GM21529 (cell line): ENCODE measurements around the gene C1orf185.
"Not testable (repeated sequence)": the region's sequence is repeated elsewhere in the genome, so short reads cannot be mapped to it uniquely, and the experiment has no call there.

ENCODE experiments used
- ATAC-seq: cut with Tn5 transposase; IDR thresholded peaks from one replicate; pipeline ENCODE4 v1.9.1; 2021; ENCODE audit not compliant: unreplicated experiment

C1orf185 gene

GRCh38 chr1:51101976-51102375, at the start of gene C1orf185:
C1orf185 (plus strand) TSS chr1:51102228; CDS start chr1:51102234, 6 bp downstream.
- no peak for ATAC-seq

GRCh38 chr1:51058858-51059257, 43.2 kb upstream of the C1orf185 start:
- ATAC-seq = peak; percentile 66

DNA sequence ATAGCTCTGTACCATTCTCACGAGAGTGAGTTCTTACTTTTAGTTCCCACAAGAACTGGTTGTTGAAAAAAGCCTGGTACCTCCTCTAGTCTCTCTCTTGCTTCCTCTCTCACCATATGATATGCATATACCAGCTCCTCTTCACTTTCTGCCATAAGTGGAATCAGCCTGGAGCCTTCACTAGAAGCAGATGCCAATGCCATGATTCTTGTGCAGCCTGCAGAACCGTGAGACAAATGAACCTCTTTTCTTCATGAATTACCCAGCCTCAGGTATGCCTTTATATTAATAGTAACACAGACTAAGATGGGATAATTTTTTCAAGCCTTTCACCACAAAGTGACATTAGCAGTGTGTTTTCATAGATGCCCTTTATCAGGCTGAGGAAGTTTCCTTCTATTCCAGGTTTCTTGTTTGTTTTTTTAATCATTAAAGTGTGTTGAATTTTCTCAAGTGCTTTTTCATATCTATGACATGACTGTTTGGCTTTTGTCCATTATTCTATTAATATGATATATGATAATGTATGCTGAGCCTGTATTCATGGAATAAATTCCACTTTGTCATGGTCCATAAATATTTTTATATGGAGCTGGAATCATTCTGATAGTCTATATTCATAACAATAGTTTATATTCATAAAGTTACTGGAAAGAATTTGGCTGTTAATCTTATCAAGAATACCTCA, 40.7 kb upstream of the C1orf185 start:
- no peak for ATAC-seq

DNA sequence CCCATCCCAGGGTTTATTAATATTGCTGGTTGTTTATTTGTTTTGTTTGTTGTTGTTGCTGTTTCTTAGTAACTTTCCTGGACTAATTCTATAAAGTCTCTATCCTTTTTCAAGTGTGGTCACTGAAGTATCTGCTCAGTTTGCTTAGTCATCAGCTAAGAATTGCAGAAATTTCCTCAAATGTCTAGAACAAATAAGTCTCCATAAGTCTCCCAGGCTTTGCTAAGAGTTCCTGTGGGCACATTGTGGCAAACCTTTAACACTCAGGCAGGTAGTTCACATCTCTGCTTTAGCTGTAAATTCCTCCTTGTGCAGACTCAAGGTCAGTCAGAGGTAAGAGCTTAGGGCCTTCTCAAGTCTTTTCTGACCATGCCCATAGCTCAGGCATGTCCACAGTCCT, 38.9 kb upstream of the C1orf185 start:
- no peak for ATAC-seq

GRCh38 chr1:51070011-51070410, 32.0 kb upstream of the C1orf185 start:
- no peak for ATAC-seq

DNA sequence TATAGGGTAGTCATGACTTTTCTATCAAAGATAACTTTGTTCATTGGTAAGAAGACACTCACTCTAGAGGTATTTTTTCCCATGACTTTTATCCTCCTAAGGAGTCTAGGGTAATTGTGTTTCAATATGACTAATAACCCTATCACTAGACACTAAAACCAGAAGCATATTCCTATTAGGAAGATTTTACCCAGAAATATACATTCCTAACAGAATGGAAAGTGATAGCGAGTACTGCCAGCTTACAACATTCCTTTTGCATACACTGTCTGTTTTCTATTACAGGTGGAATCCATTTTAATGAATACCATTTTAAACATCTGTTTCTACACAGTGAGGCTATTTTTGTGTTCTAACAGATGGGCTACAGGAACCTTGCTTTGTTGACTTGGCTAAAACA, 31.4 kb upstream of the C1orf185 start:
- no peak for ATAC-seq

DNA sequence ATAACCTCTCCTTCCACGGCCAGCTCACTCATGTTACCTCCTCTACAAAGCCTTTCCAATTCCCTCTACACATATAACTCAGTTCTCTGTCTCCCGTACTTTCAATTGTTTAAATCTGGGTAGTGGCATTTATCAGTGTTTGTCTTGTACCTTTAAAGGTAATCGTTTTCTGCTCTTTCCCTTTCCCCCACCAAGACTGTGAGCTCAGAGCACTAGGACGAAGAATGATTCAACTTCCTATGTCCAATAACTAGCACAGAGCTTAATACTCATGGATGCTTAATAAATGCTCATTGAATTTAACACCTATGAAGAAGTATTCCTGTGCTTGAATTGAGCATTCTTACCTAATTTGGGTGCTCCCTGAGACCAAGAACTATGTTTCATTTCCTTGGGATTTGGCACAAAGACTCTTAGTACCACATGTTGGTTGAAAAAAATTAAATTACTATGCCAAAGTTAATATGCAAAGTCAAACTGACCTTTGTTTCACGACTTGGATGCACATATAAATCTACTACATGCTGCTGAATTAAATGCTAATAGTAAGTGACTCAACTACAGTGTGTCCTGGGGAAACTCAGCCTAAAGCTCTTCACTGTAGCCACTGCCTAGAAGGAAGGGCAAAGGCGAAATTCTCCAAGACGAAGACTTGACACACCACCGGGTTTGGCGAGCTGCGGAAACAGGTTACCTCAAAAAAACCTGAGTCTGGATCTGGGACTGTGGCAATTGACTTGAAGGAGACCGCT, 30.6 kb upstream of the C1orf185 start:
- ATAC-seq = no peak

DNA sequence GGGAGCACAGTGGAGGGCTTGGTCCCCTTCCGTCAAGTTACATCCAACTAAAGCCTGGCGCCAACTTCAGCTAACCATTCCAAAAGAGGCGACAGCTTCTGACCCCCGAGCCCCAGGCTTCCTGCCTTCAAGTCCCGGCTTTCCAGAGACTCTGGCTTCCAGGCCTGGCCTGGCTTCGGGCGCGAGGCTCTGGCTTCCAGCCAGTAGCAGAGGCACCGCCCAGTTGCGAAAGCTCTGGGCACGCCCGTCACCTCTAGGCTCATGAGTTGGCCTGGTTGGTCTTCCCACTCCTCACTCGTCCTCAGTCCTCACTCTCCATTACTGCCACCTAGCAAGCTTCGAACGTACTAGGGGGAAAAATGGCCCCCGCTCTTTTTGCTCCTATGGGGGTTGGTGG, 30.0 kb upstream of the C1orf185 start:
- no peak for ATAC-seq

DNA sequence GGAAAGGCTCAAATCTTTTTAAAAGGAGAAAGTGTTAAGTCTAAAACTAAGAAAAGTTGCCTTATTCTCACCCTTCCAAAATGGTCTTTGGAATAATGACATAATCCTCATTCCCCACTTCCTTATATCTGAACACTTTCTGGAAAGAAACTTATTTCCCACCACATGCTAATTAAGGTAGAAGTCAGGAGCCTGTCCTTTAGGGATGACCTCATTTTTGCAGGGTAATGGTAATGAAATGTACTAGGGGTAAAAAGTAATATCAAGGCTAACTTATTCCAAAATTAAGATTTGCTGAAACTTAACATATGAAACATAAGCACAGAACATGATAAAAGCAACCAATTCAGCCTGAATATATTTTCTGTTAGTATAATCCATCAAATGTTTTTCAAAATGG, 29.4 kb upstream of the C1orf185 start:
- no peak for ATAC-seq

- ATAC-seq = no peak
Measured at GRCh38 chr1:51073456-51073855, 28.6 kb upstream of the C1orf185 start.

DNA sequence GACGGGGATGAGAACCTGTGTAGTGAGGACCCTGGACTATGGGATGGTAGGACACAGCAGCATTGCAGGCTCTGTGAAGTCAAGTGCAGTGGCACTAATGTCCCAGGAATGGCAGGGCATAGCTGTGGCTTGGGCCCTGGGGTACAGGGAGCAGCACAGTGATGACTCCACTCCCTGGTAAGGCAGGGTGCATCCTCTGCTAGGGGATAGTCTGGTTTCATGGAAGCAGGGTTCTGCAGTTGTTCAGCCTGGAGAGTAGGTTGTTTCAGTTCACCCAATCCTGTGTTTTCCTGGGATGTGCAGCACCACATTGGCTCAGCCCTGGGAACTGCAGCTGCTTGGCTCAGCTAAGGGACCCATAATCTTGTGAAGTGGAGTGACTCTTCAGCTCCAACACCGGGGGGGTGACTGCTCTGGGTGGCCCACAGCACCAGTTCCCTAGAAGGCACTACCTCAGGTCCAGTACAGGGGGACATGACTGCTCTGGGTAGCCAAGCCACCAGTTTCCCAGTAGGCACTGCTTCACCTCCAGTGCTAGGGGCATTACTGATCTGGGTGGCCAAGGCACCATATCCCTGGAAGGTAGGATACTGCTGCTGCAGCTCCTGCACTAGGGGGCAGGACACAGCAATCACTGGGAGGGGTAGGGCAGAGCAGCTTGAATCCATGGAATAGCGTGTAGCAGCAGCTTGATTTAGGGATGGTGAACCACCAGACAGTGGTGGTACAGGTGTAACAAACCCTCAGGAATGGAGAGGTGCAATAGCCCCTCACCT, 15.3 kb upstream of the C1orf185 start:
- ATAC-seq = no peak

DNA sequence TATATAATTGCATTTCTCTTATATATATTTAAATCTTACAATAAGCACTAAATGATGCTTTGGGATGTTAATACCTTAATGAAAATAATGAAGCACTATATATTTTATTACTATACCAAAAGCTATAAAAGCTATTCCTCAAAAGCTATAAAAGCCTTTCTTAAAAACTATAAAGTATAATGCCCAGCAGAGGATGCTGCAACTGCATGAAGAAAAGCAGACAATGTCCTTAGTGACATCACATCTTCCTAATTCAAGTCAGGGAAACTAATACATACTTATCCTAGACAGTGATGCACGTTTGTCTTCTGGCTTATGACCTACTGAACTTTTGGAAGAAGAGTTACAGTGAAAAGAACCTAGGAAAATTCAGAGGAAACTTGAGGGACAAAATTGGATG, 13.6 kb upstream of the C1orf185 start:
- ATAC-seq = no peak

GRCh38 chr1:51093581-51093980, 8.4 kb upstream of the C1orf185 start:
- ATAC-seq = no peak

- ATAC-seq = no peak
Measured at GRCh38 chr1:51097171-51097570, 4.9 kb upstream of the C1orf185 start.

DNA sequence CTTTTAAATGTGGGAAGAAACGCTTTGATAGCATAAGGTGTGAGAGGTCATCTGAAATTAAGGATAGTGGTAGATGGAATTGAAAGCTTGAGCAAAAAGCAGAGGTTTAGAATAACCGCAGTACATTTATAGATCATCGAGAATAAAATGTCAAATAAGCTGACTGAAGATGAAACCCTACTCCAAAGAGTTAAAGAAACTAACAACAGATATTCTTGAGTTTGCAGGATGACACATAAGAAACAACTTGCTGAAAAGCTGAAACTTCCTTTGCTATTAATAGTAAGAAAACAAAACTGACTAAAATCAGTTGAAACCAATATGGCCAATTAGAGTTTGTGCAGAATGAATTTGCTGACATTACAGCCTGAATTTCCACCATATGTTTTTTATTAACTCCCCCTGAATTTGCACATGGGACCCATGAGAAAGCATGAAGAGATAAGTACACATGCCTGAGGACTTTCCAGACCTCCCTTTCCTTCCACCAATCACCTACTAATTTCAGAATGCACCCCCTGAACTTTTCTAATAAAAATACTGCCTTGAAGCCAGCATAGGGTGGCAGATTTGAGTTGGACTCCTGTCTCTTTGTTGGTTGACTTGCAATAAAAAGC, 1.7 kb upstream of the C1orf185 start:
- ATAC-seq = peak; percentile 73

- ATAC-seq = no peak
Measured at GRCh38 chr1:51114137-51114536, 12.1 kb downstream of the C1orf185 start.

DNA sequence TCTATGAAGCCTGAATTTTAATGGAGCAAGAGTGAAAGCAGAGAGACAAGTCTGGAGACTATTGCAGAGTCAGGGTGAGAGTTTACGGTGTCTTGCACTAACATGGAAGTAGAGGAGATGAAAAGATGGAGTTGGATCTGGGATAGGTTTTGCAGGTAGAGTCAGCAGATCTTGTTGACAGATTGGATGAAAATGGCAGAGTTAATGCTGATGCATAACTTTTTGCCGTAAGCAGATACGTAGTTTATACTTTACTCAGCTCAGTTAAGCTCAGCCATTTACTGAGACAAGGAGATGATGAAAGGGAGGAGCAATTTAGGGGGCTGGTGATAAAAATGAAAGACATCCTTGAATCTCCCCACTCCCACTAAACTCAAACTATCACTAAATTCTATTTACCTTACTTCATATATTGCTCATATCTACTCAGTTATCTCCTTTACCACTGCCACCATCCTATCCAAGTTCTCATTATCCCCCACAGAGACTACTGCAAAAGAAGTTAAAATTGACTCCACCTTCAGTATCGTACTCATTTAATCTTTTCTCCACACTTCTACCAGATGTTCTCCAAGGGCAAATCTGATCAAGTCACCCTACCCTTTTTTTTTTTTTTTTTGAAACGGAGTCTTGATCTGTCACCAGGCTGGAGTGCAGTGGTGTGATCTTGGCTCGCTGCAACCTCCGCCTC, 13.8 kb downstream of the C1orf185 start:
- ATAC-seq = no peak

DNA sequence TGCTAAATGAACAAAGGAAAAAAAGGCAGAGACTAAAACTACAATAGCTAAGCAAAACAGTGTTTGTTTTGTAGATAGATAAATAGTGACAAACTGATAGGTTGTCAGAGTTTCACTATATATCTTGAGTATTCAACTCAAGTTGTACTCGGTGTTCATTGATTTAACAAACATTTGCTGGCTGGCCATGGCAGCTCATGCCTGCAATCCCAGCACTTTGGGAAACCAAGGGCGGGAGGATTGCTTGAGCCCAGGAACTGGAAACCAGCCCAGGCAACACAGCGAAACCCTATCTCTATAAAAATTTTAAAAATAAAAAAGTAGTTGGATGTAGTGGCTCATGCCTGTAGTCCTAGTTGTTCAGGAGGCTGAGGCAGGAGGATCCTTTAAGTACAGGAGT, 17.3 kb downstream of the C1orf185 start:
- ATAC-seq = no peak

DNA sequence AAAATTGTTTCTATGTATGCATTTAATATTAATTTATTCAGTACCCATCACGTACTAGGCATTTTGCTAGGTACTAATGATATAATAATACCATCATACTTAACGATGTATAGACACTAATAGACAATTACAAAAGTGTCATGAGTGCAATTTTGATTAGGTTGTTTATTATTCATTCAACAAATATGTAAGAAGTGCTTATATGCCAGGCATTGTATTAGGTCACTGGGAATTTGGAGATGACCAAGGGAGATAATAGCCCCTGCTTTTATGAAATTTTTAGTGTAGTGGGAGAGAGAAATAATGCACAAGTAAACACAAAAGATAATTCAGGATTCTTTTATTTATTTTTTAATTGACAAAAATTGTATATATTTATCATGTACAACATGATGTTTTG, 18.6 kb downstream of the C1orf185 start:
- no peak for ATAC-seq

- not testable (repeated sequence) for ATAC-seq
Measured at GRCh38 chr1:51127152-51127551, 25.1 kb downstream of the C1orf185 start.

DNA sequence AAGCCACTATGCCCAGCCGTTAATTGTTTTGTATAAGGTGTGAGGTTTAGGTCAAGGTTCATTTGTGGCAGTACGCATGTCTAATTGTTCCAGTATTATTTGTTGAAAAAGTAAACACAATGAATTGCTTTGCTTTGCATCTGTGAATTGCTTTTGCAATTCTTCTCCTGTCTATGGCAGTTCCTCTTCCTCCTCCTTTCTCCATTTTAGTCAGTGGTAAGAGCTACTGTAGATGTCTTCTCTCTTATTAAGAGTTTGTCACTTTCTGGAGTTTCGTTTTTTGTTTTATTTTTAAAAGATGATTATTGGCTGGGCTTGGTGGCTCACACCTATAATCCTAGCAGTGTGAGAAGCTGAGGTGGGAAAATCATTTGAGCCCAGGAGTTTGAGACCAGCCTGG, 29.2 kb downstream of the C1orf185 start:
- ATAC-seq = peak; percentile 42
